ENCODE results near the gene CDH20. TPM values are rescaled to one million over a fixed set of nuclear protein-coding genes. Genes with fewer than 3 reads are reported as not detected.

Gene CDH20
- total RNA-seq, 1 experiment from 2014 or later, result not detected

GRCh38 chr18:61290616-61291015 is 42.6 kb upstream of the CDH20 start:
- Mint-ChIP-seq H3K27ac (ENCODE audit: low read depth, unreplicated experiment) (no peak overlapping the region), H3K4me1 (ENCODE audit: insufficient read depth, unreplicated experiment) (no peaks in the 10 kb centered on the region), H3K4me3 (ENCODE audit: unreplicated experiment) (no peak overlapping the region), H3K9me3 (ENCODE audit: unreplicated experiment) (no peaks in the 10 kb centered on the region), H3K27me3 (ENCODE audit: insufficient read depth, unreplicated experiment) (peaks cover 19% of the 10 kb centered on the region), H3K36me3 (ENCODE audit: insufficient read depth, unreplicated experiment) (no peaks in the 10 kb centered on the region)
- DNase-seq (ENCODE audit: unreplicated experiment), result no peak
- ChIA-PET CTCF (no interaction called here), POLR2A (interaction anchor here (0.6 kb wide), 1 partner anchor 1362 kb away, joined by 3 read pairs; no protein-coding TSS in a partner anchor)
- intact Hi-C loops (cut with micrococcal nuclease), result no loop called here
- no TSS peak for BruUV-seq (replicated peaks)
- TF ChIP-seq CTCF (IDR thresholded peaks at IDR 0.05; ENCODE audit: unreplicated experiment), result no peak

GRCh38 chr18:61292280-61293035 is 40.8 kb upstream of the CDH20 start:
- intact Hi-C loops (cut with micrococcal nuclease), result no loop called here
- Mint-ChIP-seq H3K4me3 (ENCODE audit: unreplicated experiment) (no peak overlapping the region), H3K36me3 (ENCODE audit: insufficient read depth, unreplicated experiment) (no peaks in the 10 kb centered on the region), H3K27me3 (ENCODE audit: insufficient read depth, unreplicated experiment) (peaks cover 20% of the 10 kb centered on the region), H3K27ac (ENCODE audit: low read depth, unreplicated experiment) (no peak overlapping the region), H3K9me3 (ENCODE audit: unreplicated experiment) (peaks cover 6% of the 10 kb centered on the region), H3K4me1 (ENCODE audit: insufficient read depth, unreplicated experiment) (no peaks in the 10 kb centered on the region)
- no peak for TF ChIP-seq CTCF (IDR thresholded peaks at IDR 0.05; ENCODE audit: unreplicated experiment)
- ChIA-PET CTCF (interaction anchor here (0.6 to 2.2 kb wide), 3 partner anchors 28 to 158 kb away, joined by 3 to 5 read pairs (median 5); no protein-coding TSS in a partner anchor), POLR2A (no interaction called here)
- no peak for DNase-seq (ENCODE audit: unreplicated experiment)
- no TSS peak for BruUV-seq (replicated peaks)

GRCh38 chr18:61295153-61295552 is 38.1 kb upstream of the CDH20 start:
- H3K27ac Mint-ChIP-seq (ENCODE audit: low read depth, unreplicated experiment), result no peak overlapping the region
- H3K4me1 Mint-ChIP-seq (ENCODE audit: insufficient read depth, unreplicated experiment), result peaks cover 7% of the 10 kb centered on the region
- intact Hi-C loops (cut with micrococcal nuclease), result no loop called here
- no peak overlapping the region for H3K4me3 Mint-ChIP-seq (ENCODE audit: unreplicated experiment)
- ChIA-PET POLR2A (no interaction called here), CTCF (no interaction called here)
- H3K27me3 Mint-ChIP-seq (ENCODE audit: insufficient read depth, unreplicated experiment), result peaks cover 43% of the 10 kb centered on the region
- no peaks in the 10 kb centered on the region for H3K36me3 Mint-ChIP-seq (ENCODE audit: insufficient read depth, unreplicated experiment)
- BruUV-seq (replicated peaks), result no TSS peak
- DNase-seq (ENCODE audit: unreplicated experiment), result no peak
- peaks cover 6% of the 10 kb centered on the region for H3K9me3 Mint-ChIP-seq (ENCODE audit: unreplicated experiment)
- TF ChIP-seq CTCF (IDR thresholded peaks at IDR 0.05; ENCODE audit: unreplicated experiment), result no peak

- peaks cover 6% of the 10 kb centered on the region for H3K36me3 Mint-ChIP-seq (ENCODE audit: insufficient read depth, unreplicated experiment)
- ChIA-PET CTCF (no interaction called here), POLR2A (no interaction called here)
- no peaks in the 10 kb centered on the region for H3K4me1 Mint-ChIP-seq (ENCODE audit: insufficient read depth, unreplicated experiment)
- intact Hi-C loops (cut with micrococcal nuclease), result no loop called here
- no peak for TF ChIP-seq CTCF (IDR thresholded peaks at IDR 0.05; ENCODE audit: unreplicated experiment)
- H3K27ac Mint-ChIP-seq (ENCODE audit: low read depth, unreplicated experiment), result no peak overlapping the region
- H3K9me3 Mint-ChIP-seq (ENCODE audit: unreplicated experiment), result no peaks in the 10 kb centered on the region
- no peak overlapping the region for H3K4me3 Mint-ChIP-seq (ENCODE audit: unreplicated experiment)
- BruUV-seq (replicated peaks), result no TSS peak
- no peak for DNase-seq (ENCODE audit: unreplicated experiment)
- no peaks in the 10 kb centered on the region for H3K27me3 Mint-ChIP-seq (ENCODE audit: insufficient read depth, unreplicated experiment)
Observed at GRCh38 chr18:61308004-61308403, 25.2 kb upstream of the CDH20 start.

All from MCF 10A (cell line).